Measurements from ENCODE around the gene MIX23. TPM values are rescaled to one million over a fixed set of nuclear protein-coding genes. Genes with fewer than 3 reads are reported as not detected.

Gene MIX23
- polyA plus RNA-seq (ENCODE audit: insufficient read length in 4 of 4) = 10 to 100 TPM; 51.3 to 60.7 (median 54.3) TPM

- DNase-seq (ENCODE audit: low read depth in 4 of 4, low spot score in 2 of 4) = peak; percentile 73 to 84 (median 82)
Observed at GRCh38 chr3:122382888-122383666, at the start of gene MIX23. TSS of gene MIX23 (minus strand) at chr3:122383231. CDS start at chr3:122383224, 7 bp downstream.

- DNase-seq (ENCODE audit: low read depth in 4 of 4, low spot score in 2 of 4) = no peak
Observed at GRCh38 chr3:122430371-122430770, 47.3 kb upstream of the MIX23 start.

GRCh38 chr3:122427857-122428471, 44.9 kb upstream of the MIX23 start:
- no peak for DNase-seq (ENCODE audit: low read depth in 4 of 4, low spot score in 2 of 4)

- DNase-seq (ENCODE audit: low read depth in 4 of 4, low spot score in 2 of 4) = no peak
Observed at GRCh38 chr3:122421836-122422235, 38.8 kb upstream of the MIX23 start.

GRCh38 chr3:122421101-122421500, 38.1 kb upstream of the MIX23 start:
- no peak for DNase-seq (ENCODE audit: low read depth in 4 of 4, low spot score in 2 of 4)

GRCh38 chr3:122416966-122417365, 33.9 kb upstream of the MIX23 start:
- peak in 1 of 4 donors; percentile 10 for DNase-seq (ENCODE audit: low read depth in 4 of 4, low spot score in 2 of 4)

GRCh38 chr3:122415762-122416654, 33.0 kb upstream of the MIX23 start, which contains the start of gene WDR5B:
TSS of gene WDR5B (minus strand) at chr3:122416062. CDS start at chr3:122415528, 534 bp downstream.
- DNase-seq (ENCODE audit: low read depth in 4 of 4, low spot score in 2 of 4) = peak; percentile 98 to 100 (median 98)

GRCh38 chr3:122415104-122415744, 32.2 kb upstream of the MIX23 start:
- DNase-seq (ENCODE audit: low read depth in 4 of 4, low spot score in 2 of 4) = peak in 2 of 4 donors; percentile 16 to 31

GRCh38 chr3:122414391-122414790, 31.4 kb upstream of the MIX23 start:
- no peak for DNase-seq (ENCODE audit: low read depth in 4 of 4, low spot score in 2 of 4)

GRCh38 chr3:122410639-122411038, 27.6 kb upstream of the MIX23 start:
- DNase-seq (ENCODE audit: low read depth in 4 of 4, low spot score in 2 of 4) = no peak

- no peak for DNase-seq (ENCODE audit: low read depth in 4 of 4, low spot score in 2 of 4)
Observed at GRCh38 chr3:122410111-122410510, 27.1 kb upstream of the MIX23 start.

GRCh38 chr3:122409446-122409845, 26.4 kb upstream of the MIX23 start:
- no peak for DNase-seq (ENCODE audit: low read depth in 4 of 4, low spot score in 2 of 4)

GRCh38 chr3:122407946-122408345, 24.9 kb upstream of the MIX23 start:
- DNase-seq (ENCODE audit: low read depth in 4 of 4, low spot score in 2 of 4) = no peak

GRCh38 chr3:122406198-122406597, 23.2 kb upstream of the MIX23 start:
- no peak for DNase-seq (ENCODE audit: low read depth in 4 of 4, low spot score in 2 of 4)

- DNase-seq (ENCODE audit: low read depth in 4 of 4, low spot score in 2 of 4) = no peak
Observed at GRCh38 chr3:122405015-122405414, 22.0 kb upstream of the MIX23 start.

- no peak for DNase-seq (ENCODE audit: low read depth in 4 of 4, low spot score in 2 of 4)
Observed at GRCh38 chr3:122403489-122403888, 20.5 kb upstream of the MIX23 start.

- DNase-seq (ENCODE audit: low read depth in 4 of 4, low spot score in 2 of 4) = no peak
Observed at GRCh38 chr3:122398920-122399319, 15.9 kb upstream of the MIX23 start.

- DNase-seq (ENCODE audit: low read depth in 4 of 4, low spot score in 2 of 4) = no peak
Observed at GRCh38 chr3:122397201-122397600, 14.2 kb upstream of the MIX23 start.

- no peak for DNase-seq (ENCODE audit: low read depth in 4 of 4, low spot score in 2 of 4)
Observed at GRCh38 chr3:122396511-122396910, 13.5 kb upstream of the MIX23 start.

- DNase-seq (ENCODE audit: low read depth in 4 of 4, low spot score in 2 of 4) = no peak
Observed at GRCh38 chr3:122395582-122395981, 12.6 kb upstream of the MIX23 start.
